GM13977 (cell line): ENCODE data around the gene THSD4.

Experiments used
- DNase-seq: peaks from one replicate; pipeline ENCODE4 v3.0.0; 2012; ENCODE audit warnings: low spot score
- CTCF ChIP-seq: IDR thresholded peaks from 2 replicates; pipeline ENCODE4 v1.5.1; 2012; ENCODE audit warnings: mild to moderate bottlenecking, control low read depth; ENCODE audit not compliant: insufficient read depth; ENCODE audit errors: extremely low read depth, missing control alignments
- in situ Hi-C: fragments of 300-500 bp; cut with MboI; formaldehyde crosslinking; loops from one replicate; pipeline ENCODE4 v1.12.0; 2022; ENCODE audit warnings: low sequenced_read_pairs, low pct_unique_long_range_greater_than_20kb, mixed read lengths, inconsistent platforms; ENCODE audit not compliant: unreplicated experiment

THSD4 gene

GRCh38 chr15:71658827-71659729 lies 543.8 kb downstream of the THSD4 start:
- in situ Hi-C loops, result no loop called here
- TF ChIP-seq CTCF, result no peak
- no peak for DNase-seq

GRCh38 chr15:71659730-71660067 lies 544.4 kb downstream of the THSD4 start:
- DNase-seq, result no peak
- no peak for TF ChIP-seq CTCF
- in situ Hi-C loops, result no loop called here

GRCh38 chr15:71660501-71660900 lies 545.2 kb downstream of the THSD4 start:
- TF ChIP-seq CTCF, result no peak
- no peak for DNase-seq
- in situ Hi-C loops, result no loop called here

- in situ Hi-C loops, result no loop called here
- DNase-seq, result no peak
- TF ChIP-seq CTCF, result no peak
Measured at GRCh38 chr15:71662306-71662705, 547.0 kb downstream of the THSD4 start.

- no peak for DNase-seq
- in situ Hi-C loops, result no loop called here
- TF ChIP-seq CTCF, result no peak
Measured at GRCh38 chr15:71664622-71665021, 549.4 kb downstream of the THSD4 start.

- TF ChIP-seq CTCF, result no peak
- in situ Hi-C loops, result no loop called here
- no peak for DNase-seq
Measured at GRCh38 chr15:71666763-71667620, 551.7 kb downstream of the THSD4 start.
